GM23248 (cell line): Measurements from ENCODE around the gene CERKL.

Experiments
- EZH2 ChIP-seq: fragments of 200-600 bp; sonication (generic); IDR thresholded peaks from 2 replicates; pipeline ENCODE4 v1.6.1; 2018; ENCODE audit warnings: antibody characterized with exemption, mild to moderate bottlenecking; ENCODE audit not compliant: insufficient read depth, poor library complexity, severe bottlenecking
- EZH2phosphoT487 ChIP-seq: fragments of 200-600 bp; sonication (generic); IDR thresholded peaks from 2 replicates; pipeline ENCODE4 v1.6.1; 2018; ENCODE audit warnings: antibody characterized with exemption, moderate library complexity, mild to moderate bottlenecking, low read depth; ENCODE audit not compliant: insufficient read depth

DNA sequence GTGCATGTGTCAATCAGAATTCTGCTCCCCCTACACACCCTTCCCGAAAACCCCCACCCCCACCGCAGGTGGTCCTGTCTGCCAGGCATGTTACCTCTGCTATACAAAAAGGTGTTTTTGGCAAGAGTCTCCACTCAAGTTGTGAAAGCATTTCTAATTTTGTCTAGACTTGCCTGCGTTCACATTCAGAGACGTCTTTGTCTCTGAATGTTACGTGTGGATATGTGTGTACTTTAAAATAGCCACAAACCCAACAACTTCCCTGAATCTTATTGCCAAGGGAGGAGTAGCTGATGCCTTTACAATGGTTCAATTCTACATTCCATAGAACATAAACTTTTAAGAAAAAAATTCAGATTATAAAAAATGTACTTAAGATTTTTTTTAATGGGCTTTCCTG is 133.1 kb downstream of the CERKL start:
- TF ChIP-seq EZH2 (no peak), EZH2phosphoT487 (no peak)
